ENCODE data around the gene RACK1.

The RACK1 gene

DNA sequence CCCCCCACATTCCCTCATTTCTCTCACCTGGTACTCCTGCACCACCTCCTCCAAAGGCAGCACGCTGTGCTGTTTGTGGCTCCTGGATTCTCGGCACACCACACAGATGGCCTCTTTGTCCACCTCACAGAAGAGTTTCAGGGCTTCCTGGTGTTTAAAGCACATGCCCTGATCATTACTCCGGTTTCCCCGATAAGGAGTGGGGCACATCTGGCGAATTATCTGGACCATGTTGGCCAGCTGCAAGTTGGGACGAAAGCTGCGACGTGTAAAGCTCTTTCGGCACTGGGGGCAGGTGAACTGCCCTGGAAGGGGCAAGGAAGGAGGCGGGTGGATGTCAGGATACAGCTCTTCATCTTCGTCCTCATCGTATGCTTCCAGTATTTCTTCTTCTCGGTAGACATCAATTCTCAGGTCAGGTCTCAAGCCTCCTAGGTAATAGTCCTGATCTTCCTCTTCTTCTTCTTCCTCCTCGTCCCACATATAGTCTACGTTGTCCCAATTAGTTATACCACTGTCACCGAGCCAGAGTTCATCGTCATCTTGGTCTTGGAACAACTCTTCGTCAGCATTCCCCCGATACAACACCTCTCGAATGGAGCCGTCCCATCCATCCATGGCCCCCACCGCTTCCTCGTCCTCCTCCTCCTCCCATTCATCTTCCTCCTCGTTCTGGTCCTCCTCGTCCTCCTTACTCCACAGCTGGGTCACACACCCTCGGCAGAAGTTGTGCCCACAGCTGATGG, 16.4 kb upstream of the RACK1 start:
- DNase-seq (ENCODE audit: low spot score) = no peak

DNA sequence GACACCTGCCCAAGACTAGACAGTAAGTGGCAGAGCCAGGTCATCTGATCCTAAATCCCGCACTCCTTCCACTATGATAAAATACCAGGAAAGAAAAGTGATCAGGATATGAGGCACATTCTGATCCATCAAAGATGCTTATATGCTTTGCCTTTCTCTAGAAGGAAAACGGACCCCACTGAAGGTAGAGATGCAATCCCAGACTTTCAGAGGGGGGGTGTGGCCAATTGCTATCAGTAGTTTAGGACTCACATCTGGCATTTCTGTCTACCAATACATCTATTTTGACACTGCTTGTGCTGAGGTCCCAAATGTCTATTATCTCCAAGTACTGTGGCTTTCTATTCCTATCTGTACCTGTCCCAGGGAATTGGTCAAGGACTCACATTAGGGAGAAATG, 15.6 kb upstream of the RACK1 start:
- DNase-seq (ENCODE audit: low spot score) = no peak

GRCh38 chr5:181258576-181258975, 14.9 kb upstream of the RACK1 start:
- no peak for DNase-seq (ENCODE audit: low spot score)

DNA sequence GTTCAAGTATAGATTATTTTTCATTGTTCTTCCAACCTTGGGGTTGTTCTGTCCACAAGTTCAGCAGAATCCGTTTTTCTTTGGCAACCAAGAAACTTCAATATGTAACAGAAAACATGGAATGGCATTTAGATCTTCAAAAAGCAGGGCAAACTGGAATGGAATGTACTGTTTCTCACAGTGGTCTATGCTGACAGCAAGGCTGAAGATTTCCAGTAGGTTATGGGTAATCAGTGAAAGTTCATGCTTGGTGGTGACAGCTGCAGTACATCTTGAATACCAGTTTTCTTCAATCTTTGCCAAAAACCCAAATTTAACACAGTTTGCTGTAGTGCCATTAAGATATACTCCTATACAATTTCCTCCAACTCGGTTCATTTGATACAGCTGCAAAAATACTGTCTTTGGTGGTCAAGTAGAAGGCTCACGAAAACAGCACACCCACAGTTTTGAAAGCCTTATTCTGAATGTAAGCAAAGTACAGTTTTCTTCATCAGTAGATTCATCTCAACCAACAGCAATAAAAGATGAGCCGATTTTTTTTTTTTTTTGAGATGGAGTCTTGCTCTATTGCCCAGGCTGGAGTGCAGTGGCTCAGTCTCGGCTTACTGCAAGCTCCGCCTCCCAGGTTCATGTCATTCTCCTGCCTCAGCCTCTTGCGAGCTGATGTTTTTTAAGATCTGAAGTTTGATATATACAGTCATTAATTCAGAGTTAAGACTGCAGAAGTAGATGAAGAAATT, 12.3 kb upstream of the RACK1 start:
- no peak for DNase-seq (ENCODE audit: low spot score)

DNA sequence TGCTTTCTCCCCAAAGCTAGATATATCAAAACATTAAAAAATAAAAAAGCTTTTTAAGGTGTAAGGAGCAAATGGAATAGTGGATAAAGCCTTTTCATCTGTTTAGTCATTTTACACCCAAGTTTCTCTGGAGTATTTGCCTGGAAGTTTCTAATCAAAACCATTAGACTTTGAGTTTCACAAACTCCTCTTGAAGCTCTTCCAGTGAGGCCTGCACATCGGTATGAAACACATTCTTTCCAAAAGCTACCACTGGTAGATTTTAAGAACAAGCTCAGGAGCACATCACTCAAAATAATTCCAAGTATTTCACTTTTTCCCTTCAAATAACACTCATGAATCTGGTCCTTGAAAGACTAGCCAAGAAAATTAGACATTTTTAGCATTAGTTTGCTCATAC, 11.6 kb upstream of the RACK1 start:
- DNase-seq (ENCODE audit: low spot score) = no peak

GRCh38 chr5:181248277-181248676, 4.6 kb upstream of the RACK1 start:
- DNase-seq (ENCODE audit: low spot score) = no peak

DNA sequence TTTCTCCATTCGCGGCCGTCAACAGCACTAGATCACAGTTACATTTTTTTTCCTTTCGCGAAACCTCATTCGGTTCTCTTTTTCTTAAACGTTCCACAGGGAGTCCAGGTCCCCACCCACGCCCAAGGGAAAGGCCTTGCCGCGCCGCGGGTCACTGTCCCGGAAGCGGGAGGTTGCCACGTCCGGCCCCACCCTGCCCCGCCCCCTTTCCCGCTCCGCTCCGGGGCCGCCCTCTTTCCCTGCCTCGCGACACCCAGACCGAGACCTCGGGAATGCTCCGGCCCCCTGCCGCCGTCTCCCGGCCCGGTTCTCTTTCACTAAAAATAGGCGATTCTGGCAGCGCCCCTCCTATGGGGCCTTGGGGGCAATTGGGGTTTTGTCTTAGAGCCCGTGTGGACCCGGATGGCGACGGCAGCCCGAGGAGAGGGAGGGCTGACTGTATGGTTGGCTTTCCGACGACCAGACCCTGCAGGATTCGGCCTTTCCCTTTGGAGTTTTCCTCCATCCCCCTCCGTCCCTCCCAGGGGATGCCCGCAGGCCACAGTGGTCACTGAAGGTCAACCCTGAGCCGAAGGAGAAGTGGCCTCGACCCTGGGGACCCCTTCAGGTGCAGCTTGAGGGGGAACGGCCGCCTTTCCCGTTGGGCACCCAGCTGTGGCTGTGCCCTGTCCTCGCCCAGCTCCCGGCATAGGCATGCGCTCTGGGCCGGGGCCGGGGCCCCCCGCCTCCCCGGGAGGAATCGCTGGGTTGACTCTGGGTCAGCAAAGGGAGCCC, 2.8 kb upstream of the RACK1 start:
- peak; percentile 88 for DNase-seq (ENCODE audit: low spot score)

- DNase-seq (ENCODE audit: low spot score) = no peak
These were observed 1.9 kb upstream of the RACK1 start for GRCh38 chr5:181245427-181246275.

GRCh38 chr5:181243018-181243563, 615 bp downstream of the RACK1 start:
- no peak for DNase-seq (ENCODE audit: low spot score)

GRCh38 chr5:181242031-181242451, 1.7 kb downstream of the RACK1 start:
- no peak for DNase-seq (ENCODE audit: low spot score)

- peak; percentile 98 for DNase-seq (ENCODE audit: low spot score)
These were observed 2.2 kb downstream of the RACK1 start for GRCh38 chr5:181241393-181241975.

DNA sequence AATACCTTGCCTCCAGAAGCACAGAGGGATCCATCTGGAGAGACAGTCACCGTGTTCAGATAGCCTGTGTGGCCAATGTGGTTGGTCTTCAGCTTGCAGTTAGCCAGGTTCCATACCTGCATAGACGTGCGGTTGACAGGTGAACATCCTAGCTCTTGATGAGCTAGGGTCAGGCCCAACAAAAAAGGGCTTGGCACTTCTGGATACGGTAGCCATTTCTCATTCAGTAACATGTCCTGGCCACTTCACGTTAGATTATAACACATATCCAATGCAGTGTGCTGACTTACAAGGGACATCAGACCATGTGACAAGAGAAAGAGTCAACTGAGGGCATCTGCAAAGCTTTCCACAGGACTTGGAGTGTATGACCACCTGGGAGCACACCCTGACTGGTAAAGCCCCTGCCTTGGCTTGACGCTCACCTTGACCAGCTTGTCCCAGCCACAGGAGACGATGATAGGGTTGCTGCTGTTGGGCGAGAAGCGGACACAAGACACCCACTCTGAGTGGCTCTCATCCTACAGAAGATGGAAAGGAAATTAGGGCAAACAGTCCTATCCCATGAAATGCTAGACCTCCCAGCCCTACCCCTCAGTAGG, 4.5 kb downstream of the RACK1 start:
- no peak for DNase-seq (ENCODE audit: low spot score)

DNA sequence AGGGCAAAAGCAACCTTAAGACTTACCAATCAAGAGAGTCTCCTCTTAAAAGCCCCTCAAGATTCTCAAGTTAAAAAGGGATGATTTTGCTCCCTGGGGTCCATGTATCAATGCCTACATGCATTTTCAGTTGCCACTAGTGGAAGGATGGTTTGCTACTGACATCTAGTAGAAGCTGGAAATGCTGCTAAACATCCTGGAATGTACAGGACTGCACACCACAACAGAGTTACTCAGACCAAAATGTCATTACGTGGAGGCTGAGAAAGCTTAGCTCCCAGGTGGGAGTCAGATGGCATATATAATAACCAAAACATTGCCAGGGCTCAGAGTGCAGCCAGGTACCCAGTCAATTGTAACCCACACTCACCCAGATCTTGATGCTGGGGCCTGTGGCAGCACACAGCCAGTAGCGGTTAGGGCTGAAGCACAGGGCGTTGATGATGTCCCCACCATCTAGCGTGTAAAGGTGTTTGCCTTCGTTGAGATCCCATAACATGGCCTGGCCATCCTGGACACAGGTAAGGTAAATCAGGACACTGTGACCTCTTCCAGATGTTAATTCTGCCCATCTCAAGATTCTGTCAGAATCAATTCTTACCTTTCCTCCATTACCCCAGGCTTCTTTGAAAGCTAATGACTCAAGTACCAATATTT, 5.8 kb downstream of the RACK1 start:
- DNase-seq (ENCODE audit: low spot score) = no peak

DNA sequence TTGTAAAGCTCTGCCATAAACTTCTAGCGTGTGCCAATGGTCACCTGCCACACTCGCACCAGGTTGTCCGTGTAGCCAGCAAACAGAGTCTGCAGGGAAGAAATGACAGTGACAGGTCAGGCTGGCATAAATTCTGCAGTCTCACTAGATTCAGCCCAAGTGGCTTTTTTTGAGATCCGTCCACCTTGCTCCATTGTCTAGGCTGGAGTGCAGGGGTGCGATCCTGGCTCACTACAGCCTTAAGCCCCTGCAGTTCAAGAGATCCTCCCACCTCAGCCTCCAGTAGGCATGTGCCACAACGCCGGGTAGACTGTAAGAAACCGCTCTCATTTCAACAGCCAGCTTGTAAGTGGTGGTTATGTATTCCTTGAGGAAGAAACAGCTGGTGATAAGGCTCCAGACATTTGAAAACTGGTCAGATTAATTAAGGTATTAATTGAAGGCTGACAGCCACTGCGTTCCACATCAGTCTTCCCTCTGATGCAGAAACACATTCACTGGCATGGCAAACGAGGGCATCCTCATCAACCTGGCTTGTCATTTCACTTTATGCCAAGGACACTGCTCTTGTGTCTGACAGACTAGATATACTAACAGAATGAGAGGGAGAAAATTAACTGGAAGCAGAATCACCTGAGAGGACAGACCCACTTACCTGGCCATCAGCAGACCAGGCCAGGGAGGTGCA, 6.6 kb downstream of the RACK1 start:
- DNase-seq (ENCODE audit: low spot score) = no peak

GRCh38 chr5:181236471-181236870, 7.2 kb downstream of the RACK1 start:
- no peak for DNase-seq (ENCODE audit: low spot score)

DNA sequence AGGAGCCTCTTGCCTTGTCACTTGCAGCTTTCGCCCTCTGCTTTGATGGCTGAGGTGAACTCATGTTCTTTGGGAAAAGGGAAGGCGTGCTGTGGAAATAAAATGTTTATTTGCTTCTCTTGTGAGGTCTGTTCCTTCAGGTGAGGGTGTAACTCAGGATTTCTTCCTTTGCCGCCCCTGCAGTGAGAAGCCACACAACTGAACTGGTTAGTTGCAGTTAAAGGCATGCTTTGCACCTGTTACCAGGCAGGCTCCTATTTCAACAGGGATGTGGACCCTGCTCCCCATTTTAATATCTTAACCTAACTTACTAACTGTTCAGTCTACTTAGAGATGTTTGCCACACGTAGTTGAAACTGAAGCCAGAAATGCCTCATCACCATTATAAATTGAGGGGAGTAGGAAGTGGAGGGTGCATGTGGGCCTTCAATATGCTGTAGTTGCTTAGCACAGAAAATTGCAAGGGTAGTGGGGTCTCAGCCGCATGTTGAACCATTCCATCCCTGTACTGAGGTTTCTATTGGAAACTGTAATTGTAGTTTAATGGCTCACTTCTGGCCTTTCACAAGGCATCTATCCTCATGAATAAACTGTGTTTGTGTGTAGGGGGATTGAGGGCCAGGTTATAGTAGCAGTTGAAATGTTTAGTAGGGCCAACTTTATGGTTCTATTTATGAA, 7.9 kb downstream of the RACK1 start:
- no peak for DNase-seq (ENCODE audit: low spot score)

DNA sequence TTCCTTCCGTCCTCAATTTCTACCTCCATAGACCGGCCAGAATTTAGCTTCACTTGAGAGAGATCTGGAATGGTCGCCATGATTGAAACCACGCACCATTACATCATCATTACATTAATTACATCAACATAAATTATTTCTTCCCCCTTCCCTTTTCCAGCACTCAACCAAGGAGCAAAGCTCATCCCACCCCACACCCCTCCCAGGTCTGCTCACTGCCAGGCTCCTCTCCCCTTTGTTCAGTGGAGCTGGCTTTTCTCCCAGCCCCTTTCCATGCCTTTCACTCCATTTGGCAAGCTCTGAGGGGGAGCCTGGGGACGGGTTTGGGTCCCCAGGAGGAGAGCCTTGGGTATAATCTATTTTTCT, 8.4 kb downstream of the RACK1 start:
- no peak for DNase-seq (ENCODE audit: low spot score)

GRCh38 chr5:181234455-181235306, 9.0 kb downstream of the RACK1 start:
- no peak for DNase-seq (ENCODE audit: low spot score)
